Measurements from ENCODE around the gene TSC22D2.

- TF ChIP-seq CTCF (IDR thresholded peaks at IDR 0.05) (no peak), POLR2A (IDR thresholded peaks at IDR 0.05) (no peak), POLR2AphosphoS5 (IDR thresholded peaks at IDR 0.05) (no peak), EP300 (IDR thresholded peaks at IDR 0.05; ENCODE audit: low read depth) (no peak)
Observed at GRCh38 chr3:150451329-150452048, 43.4 kb downstream of the TSC22D2 start.
